HG02852 (cell line): ENCODE measurements around the gene MRPS15.
"Not testable (repeated sequence)": the region's sequence is repeated elsewhere in the genome, so short reads cannot be mapped to it uniquely, and the experiment has no call there.

Experiments
- ATAC-seq: cut with Tn5 transposase; IDR thresholded peaks from one replicate; pipeline ENCODE4 v1.9.1; 2021; ENCODE audit warnings: mild to moderate bottlenecking, moderate library complexity; ENCODE audit not compliant: unreplicated experiment

Gene MRPS15

DNA sequence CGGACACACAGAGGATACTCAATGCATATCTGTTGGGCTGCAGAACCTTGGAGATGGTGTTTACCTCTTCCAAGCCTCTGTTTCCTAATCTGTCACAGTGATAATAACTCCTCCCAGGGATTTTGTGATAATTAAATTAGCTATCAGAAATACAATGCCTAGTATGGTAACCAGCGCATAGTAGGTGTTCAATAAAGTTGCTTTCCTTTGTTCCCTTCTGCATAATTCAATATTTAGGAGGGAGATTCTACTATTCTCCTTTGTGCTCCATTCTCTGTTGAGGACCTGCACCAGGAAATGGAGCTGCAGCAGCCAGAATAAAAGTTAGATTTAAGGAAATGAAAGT lies 21.9 kb upstream of the MRPS15 start:
- no peak for ATAC-seq

GRCh38 chr1:36484099-36484498 lies 19.9 kb upstream of the MRPS15 start:
- no peak for ATAC-seq

DNA sequence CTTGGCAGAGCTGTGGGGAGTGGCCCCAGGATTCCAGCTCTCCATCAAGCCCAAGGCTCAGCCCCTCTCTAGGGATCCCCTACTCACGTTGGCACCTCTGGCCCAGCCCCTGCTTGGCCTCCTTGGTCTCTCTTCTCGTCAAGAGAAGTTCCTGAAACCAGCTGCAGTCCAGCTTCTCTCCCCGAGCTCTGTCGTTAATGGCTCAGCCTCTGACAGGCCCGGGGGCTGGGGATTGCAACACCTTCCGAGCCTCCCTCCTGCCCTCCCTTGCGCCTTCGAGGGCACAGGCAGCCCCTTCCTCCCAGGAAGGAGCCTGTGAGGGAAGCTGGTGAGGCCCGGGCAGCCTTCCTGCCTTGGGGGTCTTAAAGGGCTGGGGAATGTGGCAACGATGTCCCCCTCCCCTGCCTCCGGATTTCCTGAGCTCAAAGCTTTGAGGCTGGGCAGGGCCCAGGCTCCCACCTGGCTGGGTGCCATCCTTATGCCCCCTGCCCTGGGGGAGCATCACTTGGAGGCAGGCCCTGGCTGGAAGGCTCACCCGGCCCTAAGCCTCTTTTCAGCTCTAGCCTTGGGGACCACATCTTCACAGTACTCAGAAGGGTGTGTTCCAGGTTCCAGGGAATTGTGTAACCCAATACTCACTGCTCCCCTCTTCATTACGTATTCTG lies 18.7 kb upstream of the MRPS15 start, which contains the start of gene CSF3R:
TSS of gene CSF3R (minus strand) at position 190 of the 665 bp plus-strand sequence. CDS start 3,417 bp downstream, outside the sequence.
- ATAC-seq, result no peak

GRCh38 chr1:36481771-36482723 lies 17.9 kb upstream of the MRPS15 start:
- no peak for ATAC-seq

DNA sequence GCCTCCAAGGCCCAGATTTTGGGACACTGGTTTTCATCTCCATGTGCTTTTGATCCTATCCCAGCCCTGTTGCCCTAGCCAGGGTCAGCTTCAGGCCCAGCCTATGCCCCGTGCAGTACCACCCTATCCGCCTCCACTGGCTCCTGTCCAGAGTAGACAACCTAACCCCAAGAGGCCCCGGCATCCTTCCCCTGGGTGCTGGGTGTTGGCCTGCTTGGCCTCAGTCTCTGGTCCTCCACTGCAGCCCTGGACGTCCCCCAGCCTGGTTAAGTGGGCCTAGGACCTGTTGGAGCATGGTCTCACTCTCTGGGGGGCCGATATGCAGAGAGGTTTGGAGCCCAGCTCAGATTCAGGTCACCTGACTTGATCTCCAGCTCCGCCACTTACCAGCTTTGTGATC lies 16.9 kb upstream of the MRPS15 start:
- ATAC-seq, result no peak

DNA sequence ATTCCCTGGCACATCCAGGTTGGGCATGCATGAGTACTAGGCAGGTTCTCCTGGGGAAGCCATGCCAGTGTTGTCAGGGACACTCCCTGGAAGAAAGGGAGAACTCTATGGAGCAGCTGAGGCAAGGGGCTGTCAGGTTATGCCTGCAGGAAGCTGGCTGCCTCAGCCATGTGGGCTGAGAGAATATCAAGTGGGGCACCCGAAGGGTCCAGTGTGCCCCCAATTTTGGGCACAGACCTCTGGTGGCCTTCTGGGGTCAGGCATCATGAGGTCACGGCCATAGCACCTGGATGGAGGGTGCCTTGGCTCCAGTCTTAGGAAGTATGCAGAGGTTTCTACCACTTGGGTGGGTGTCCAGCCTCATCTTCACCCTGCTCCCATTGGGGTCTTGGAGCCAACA lies 16.0 kb upstream of the MRPS15 start:
- no peak for ATAC-seq

GRCh38 chr1:36479505-36480051 lies 15.4 kb upstream of the MRPS15 start:
- ATAC-seq, result no peak

GRCh38 chr1:36477615-36478014 lies 13.4 kb upstream of the MRPS15 start:
- not testable (repeated sequence) for ATAC-seq

- no peak for ATAC-seq
Measured at GRCh38 chr1:36476945-36477344, 12.8 kb upstream of the MRPS15 start.

GRCh38 chr1:36475910-36476604 lies 11.9 kb upstream of the MRPS15 start:
- no peak for ATAC-seq

DNA sequence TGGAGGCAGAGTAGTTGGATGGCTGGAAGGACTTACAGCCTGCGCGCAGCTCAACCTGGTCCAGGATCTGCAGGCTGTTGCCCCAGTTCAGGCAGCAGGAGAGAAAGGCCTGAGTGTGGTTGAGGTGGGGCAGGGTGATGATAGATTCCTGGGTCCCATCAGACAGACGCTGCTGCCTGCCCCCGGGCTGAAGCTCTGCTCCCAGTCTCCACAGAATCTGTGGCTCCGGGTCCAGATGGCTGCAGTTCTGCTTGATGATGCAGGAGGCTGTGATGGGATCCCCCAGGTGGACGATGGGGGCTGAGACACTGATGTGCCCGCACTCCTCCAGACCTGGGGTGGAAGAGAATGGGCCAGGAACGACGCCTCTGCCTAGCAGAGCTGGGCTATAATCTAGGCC lies 11.2 kb upstream of the MRPS15 start:
- ATAC-seq, result no peak

DNA sequence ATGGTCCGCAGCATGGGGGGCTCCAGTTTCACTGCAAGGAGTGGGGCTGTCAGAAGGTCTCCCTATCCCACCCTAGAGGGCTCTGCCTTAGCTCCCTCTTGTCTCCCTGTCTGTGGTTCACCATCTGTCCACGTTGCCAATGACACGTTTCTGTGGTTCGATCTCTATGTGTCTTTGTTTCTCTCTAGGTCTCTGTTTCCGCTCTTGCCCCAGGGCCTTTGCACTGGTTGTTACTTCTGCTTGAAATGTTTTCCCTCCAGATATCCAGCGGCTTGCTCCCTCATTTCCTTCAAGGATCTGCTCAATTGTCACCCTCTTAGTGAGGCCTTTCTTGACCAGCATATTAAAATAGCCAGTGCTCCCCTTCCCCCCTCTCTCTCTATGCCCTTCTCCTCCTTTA lies 8.5 kb upstream of the MRPS15 start:
- no peak for ATAC-seq

GRCh38 chr1:36471830-36472641 lies 7.9 kb upstream of the MRPS15 start:
- no peak for ATAC-seq

- ATAC-seq, result no peak
Measured at GRCh38 chr1:36469163-36469562, 5.0 kb upstream of the MRPS15 start.

DNA sequence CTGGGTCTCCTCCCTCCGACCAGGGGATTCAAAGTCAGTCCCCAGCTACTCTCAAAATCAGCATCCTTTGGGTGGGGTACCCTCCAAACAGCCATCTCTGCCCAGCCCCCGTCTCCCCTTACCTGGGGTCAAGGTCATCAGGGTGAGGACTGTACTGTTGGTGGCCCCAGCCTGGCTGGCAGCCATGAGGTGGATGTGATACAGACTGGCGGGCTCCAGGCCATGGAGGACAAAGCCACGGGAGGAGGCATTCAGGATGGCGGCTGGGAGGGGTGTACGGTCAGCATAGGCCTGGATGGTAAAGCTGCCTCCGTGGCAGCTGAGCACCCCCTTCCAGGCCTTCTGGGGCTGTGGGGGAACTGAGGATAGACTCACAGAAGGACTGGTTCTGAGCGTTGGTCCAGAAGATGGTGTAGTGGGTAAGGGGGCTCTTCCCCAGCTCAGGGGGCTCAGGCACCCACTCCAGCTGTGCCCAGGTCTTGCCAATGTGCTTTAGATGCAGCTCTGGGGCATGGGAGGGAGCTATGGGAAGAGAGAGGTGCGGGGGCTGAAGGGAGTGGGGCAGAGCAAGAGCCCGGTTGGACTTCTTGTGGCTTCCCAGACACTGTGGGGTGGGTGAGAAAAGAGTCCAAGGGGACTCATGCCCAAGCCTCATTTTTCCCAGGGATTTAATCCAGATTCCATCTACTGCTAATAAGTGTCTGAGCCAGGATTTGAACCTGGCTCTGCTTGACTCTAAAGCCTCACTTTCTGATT lies 3.7 kb upstream of the MRPS15 start:
- no peak for ATAC-seq

- no peak for ATAC-seq
Measured at GRCh38 chr1:36467027-36467410, 2.8 kb upstream of the MRPS15 start.

- ATAC-seq, result no peak
Measured at GRCh38 chr1:36466370-36467026, 2.3 kb upstream of the MRPS15 start.

DNA sequence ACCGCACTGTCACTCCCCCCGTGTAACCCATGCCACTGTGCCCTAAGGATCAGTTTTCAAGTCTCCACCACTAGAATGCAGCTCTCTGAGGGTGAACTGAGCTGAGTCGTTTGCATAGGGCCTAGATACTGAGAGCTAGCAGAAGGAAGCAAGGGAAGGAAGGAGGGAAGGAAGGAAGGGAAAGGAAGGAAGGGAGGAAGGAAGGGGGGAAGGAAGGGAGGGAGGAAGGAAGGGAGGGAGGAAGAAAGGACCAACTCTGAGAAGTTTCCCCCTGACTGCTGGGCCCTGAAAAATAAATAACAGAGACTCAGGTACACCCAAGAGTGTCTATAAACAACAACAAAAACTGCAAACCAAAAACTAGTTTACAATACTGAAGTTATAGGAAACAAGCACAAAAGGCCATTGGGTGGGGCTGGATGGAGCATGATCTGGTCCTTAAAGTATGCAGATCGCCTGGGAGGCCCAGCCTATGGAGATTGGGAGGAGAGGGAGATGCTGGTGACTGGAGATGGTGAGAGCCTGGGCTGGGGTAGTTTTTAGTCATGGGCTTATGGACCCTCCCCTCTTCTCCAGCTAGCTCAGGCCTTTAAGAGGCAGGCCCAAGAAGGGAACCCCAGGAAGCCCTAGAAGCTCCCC lies 1.7 kb upstream of the MRPS15 start:
- ATAC-seq, result no peak
